Measurements from ENCODE around the gene TBC1D21. TPM values are rescaled to one million over a fixed set of nuclear protein-coding genes. Genes with fewer than 3 reads are reported as not detected.

TBC1D21 gene
- polyA plus RNA-seq, 1 donor from 2014 or later, result not detected

GRCh38 chr15:73852507-73852906, 20.9 kb upstream of the TBC1D21 start:
- no peak for TF ChIP-seq MXI1 (conservative IDR thresholded peaks at IDR 0.05; ENCODE audit: poor library complexity, severe bottlenecking)
- TF ChIP-seq TAF1 (IDR thresholded peaks at IDR 0.05; ENCODE audit: low read depth), result no peak
- no peak for TF ChIP-seq EZH2 (IDR thresholded peaks at IDR 0.05; ENCODE audit: borderline replicate concordance, insufficient read depth, low read length, poor library complexity, severe bottlenecking)
- TF ChIP-seq POLR2AphosphoS5 (IDR thresholded peaks at IDR 0.05), result no peak
- TF ChIP-seq EP300 (conservative IDR thresholded peaks at IDR 0.05; ENCODE audit: poor library complexity, severe bottlenecking), result no peak
- TF ChIP-seq CTCF (IDR thresholded peaks at IDR 0.05; ENCODE audit: poor library complexity, severe bottlenecking), result no peak
- TF ChIP-seq RAD21 (conservative IDR thresholded peaks at IDR 0.05), result no peak
- TF ChIP-seq SMC3 (conservative IDR thresholded peaks at IDR 0.05; ENCODE audit: poor library complexity), result no peak
- TF ChIP-seq, protein P1, sequence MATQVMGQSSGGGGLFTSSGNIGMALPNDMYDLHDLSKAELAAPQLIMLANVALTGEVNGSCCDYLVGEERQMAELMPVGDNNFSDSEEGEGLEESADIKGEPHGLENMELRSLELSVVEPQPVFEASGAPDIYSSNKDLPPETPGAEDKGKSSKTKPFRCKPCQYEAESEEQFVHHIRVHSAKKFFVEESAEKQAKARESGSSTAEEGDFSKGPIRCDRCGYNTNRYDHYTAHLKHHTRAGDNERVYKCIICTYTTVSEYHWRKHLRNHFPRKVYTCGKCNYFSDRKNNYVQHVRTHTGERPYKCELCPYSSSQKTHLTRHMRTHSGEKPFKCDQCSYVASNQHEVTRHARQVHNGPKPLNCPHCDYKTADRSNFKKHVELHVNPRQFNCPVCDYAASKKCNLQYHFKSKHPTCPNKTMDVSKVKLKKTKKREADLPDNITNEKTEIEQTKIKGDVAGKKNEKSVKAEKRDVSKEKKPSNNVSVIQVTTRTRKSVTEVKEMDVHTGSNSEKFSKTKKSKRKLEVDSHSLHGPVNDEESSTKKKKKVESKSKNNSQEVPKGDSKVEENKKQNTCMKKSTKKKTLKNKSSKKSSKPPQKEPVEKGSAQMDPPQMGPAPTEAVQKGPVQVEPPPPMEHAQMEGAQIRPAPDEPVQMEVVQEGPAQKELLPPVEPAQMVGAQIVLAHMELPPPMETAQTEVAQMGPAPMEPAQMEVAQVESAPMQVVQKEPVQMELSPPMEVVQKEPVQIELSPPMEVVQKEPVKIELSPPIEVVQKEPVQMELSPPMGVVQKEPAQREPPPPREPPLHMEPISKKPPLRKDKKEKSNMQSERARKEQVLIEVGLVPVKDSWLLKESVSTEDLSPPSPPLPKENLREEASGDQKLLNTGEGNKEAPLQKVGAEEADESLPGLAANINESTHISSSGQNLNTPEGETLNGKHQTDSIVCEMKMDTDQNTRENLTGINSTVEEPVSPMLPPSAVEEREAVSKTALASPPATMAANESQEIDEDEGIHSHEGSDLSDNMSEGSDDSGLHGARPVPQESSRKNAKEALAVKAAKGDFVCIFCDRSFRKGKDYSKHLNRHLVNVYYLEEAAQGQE (IDR thresholded peaks at IDR 0.05; ENCODE audit: borderline replicate concordance), result no peak
- Histone ChIP-seq H3K9me3 (ENCODE audit: low read length) (no peaks in the 10 kb centered on the region), H3K9ac (ENCODE audit: low read length) (no peak overlapping the region), H3K9me2 (ENCODE audit: insufficient read depth, low read length) (no peaks in the 10 kb centered on the region), H3K4me2 (ENCODE audit: low read length) (no peak overlapping the region), H3K79me2 (replicated peaks; ENCODE audit: insufficient read depth, low read length) (no peaks in the 10 kb centered on the region), H4K20me1 (ENCODE audit: insufficient read depth) (no peaks in the 10 kb centered on the region), H3K27ac (ENCODE audit: low read length) (no peak overlapping the region), H3F3A (ENCODE audit: insufficient read depth, low read length, poor library complexity, severe bottlenecking) (no peaks in the 10 kb centered on the region), H3K4me3 (ENCODE audit: low read length) (no peak overlapping the region), H3K27me3 (ENCODE audit: insufficient read depth, low read depth, low read length) (peaks cover 8% of the 10 kb centered on the region), H2AFZ (ENCODE audit: low read depth, low read length) (no peak overlapping the region), H3K36me3 (ENCODE audit: insufficient read depth, low read length) (no peaks in the 10 kb centered on the region)

GRCh38 chr15:73854265-73854664, 19.1 kb upstream of the TBC1D21 start:
- H4K20me1 ChIP-seq (ENCODE audit: insufficient read depth), result no peaks in the 10 kb centered on the region
- H3K79me2 ChIP-seq (replicated peaks; ENCODE audit: insufficient read depth, low read length), result no peaks in the 10 kb centered on the region
- H3K4me2 ChIP-seq (ENCODE audit: low read length), result no peak overlapping the region
- no peaks in the 10 kb centered on the region for H3K9me3 ChIP-seq (ENCODE audit: low read length)
- H2AFZ ChIP-seq (ENCODE audit: low read depth, low read length), result no peak overlapping the region
- no peaks in the 10 kb centered on the region for H3F3A ChIP-seq (ENCODE audit: insufficient read depth, low read length, poor library complexity, severe bottlenecking)
- H3K9ac ChIP-seq (ENCODE audit: low read length), result no peak overlapping the region
- TF ChIP-seq POLR2AphosphoS5 (IDR thresholded peaks at IDR 0.05) (no peak), SMC3 (conservative IDR thresholded peaks at IDR 0.05; ENCODE audit: poor library complexity) (no peak), RAD21 (conservative IDR thresholded peaks at IDR 0.05) (no peak), TAF1 (IDR thresholded peaks at IDR 0.05; ENCODE audit: low read depth) (no peak), MXI1 (conservative IDR thresholded peaks at IDR 0.05; ENCODE audit: poor library complexity, severe bottlenecking) (no peak)
- TF ChIP-seq, protein P1 (IDR thresholded peaks at IDR 0.05; ENCODE audit: borderline replicate concordance), result no peak
- H3K9me2 ChIP-seq (ENCODE audit: insufficient read depth, low read length), result no peaks in the 10 kb centered on the region
- no peak overlapping the region for H3K4me3 ChIP-seq (ENCODE audit: low read length)
- H3K36me3 ChIP-seq (ENCODE audit: insufficient read depth, low read length), result no peaks in the 10 kb centered on the region
- H3K27ac ChIP-seq (ENCODE audit: low read length), result no peak overlapping the region
- peaks cover 8% of the 10 kb centered on the region for H3K27me3 ChIP-seq (ENCODE audit: insufficient read depth, low read depth, low read length)

Data from neural cell (in vitro differentiated cells).